SK-N-SH (cell line): Measurements from ENCODE around the gene HMMR. TPM values are rescaled to one million over a fixed set of nuclear protein-coding genes. Genes with fewer than 3 reads are reported as not detected.
A peak's percentile ranks its signal among the peaks of the same experiment; 100 is the strongest.

Experiments
- CTCF ChIA-PET: fragments of 300-600, 350-600 bp; formaldehyde crosslinking; extraction: SDS; loops from one replicate; lab custom pipeline; 2021; lab: Yijun Ruan, JAX
- POLR2A ChIA-PET: fragments of 350-600 bp; sonication (Branson Sonifier 250); formaldehyde crosslinking; extraction: SDS; loops from one replicate; lab custom pipeline; 2020; ENCODE audit warnings: antibody characterized with exemption, inconsistent platforms; lab: Yijun Ruan, JAX
- DNase-seq: peaks from one replicate; pipeline ENCODE4 v3.0.0; 2012
- H2AFZ ChIP-seq: fragments of 200-600 bp; sonication (generic); 2 replicates; pipeline ENCODE4 v1.8.1; 2016; ENCODE audit warnings: antibody characterized with exemption, mild to moderate bottlenecking, low read depth
- H3F3A ChIP-seq: fragments of 200-600 bp; sonication (generic); replicated peaks from 2 replicates; pipeline ENCODE3; 2016; ENCODE audit warnings: antibody characterized with exemption, mild to moderate bottlenecking; ENCODE audit not compliant: insufficient read depth
- H3K27ac ChIP-seq, 2 experiments: fragments of 200-500 bp in 1 of 2; fragments of 200-600 bp in 1 of 2; sonication (Bioruptor generic) in 1 of 2; sonication (generic), shearing (Covaris generic) in 1 of 2; 2 replicates each; pipeline versions ENCODE4 v1.5.1 to v1.6.1; 2014 to 2016; ENCODE audit warnings: low read depth in 2 of 2, inconsistent platforms in 1 of 2, low read length in 1 of 2, mild to moderate bottlenecking in 1 of 2, mixed read lengths in 1 of 2
- H3K27me3 ChIP-seq: fragments of 200-600 bp; sonication (generic), shearing (Covaris generic); 2 replicates; pipeline ENCODE4 v1.6.1; 2016; ENCODE audit warnings: mixed run types; ENCODE audit not compliant: insufficient read depth
- H3K36me3 ChIP-seq, 2 experiments: fragments of 200-500 bp in 1 of 2; fragments of 200-600 bp in 1 of 2; sonication (Bioruptor generic) in 1 of 2; sonication (generic) in 1 of 2; replicated peaks in 1 of 2; 2 replicates each; pipeline versions ENCODE3 to v1.5.1; 2014 to 2016; ENCODE audit warnings: low read length in 1 of 2, mild to moderate bottlenecking in 1 of 2; ENCODE audit not compliant: insufficient read depth in 2 of 2, control insufficient read depth in 1 of 2
- H3K4me1 ChIP-seq, 2 experiments: fragments of 200-500 bp in 1 of 2; fragments of 200-600 bp in 1 of 2; sonication (Bioruptor generic) in 1 of 2; sonication (generic), shearing (Covaris generic) in 1 of 2; 2 replicates each; pipeline versions ENCODE4 v1.5.1 to v1.6.1; 2014 to 2016; ENCODE audit warnings: low read depth in 1 of 2, low read length in 1 of 2, mixed run types in 1 of 2; ENCODE audit not compliant: insufficient read depth in 2 of 2, control insufficient read depth in 1 of 2
- H3K4me2 ChIP-seq: fragments of 200-600 bp; sonication (generic), shearing (Covaris generic); 2 replicates; pipeline ENCODE4 v1.6.1; 2017; ENCODE audit warnings: mixed run types
- H3K4me3 ChIP-seq, 2 experiments: fragments of 200-500 bp in 1 of 2; fragments of 200-600 bp in 1 of 2; sonication (Bioruptor generic) in 1 of 2; sonication (generic), shearing (Covaris generic) in 1 of 2; 2 replicates each; pipeline versions ENCODE4 v1.5.1 to v1.8.1; 2014 to 2016; ENCODE audit warnings: low read depth in 2 of 2, inconsistent platforms in 1 of 2, low read length in 1 of 2, mild to moderate bottlenecking in 1 of 2, mixed read lengths in 1 of 2, moderate library complexity in 1 of 2
- H3K79me2 ChIP-seq: fragments of 200-600 bp; sonication (generic); 2 replicates; pipeline ENCODE4 v1.8.1; 2017; ENCODE audit warnings: mild to moderate bottlenecking; ENCODE audit not compliant: insufficient read depth
- H3K9ac ChIP-seq: fragments of 200-600 bp; sonication (generic); 2 replicates; pipeline ENCODE4 v1.6.1; 2017; ENCODE audit warnings: mixed run types
- H3K9me2 ChIP-seq: fragments of 200-600 bp; sonication (generic); 2 replicates; pipeline ENCODE4 v1.6.1; 2017; ENCODE audit warnings: mixed run types
- H3K9me3 ChIP-seq: fragments of 200-600 bp; sonication (generic); 2 replicates; pipeline ENCODE4 v1.6.1; 2017; ENCODE audit warnings: mixed run types, mild to moderate bottlenecking, moderate library complexity
- H4K20me1 ChIP-seq: fragments of 200-600 bp; sonication (generic); 2 replicates; pipeline ENCODE4 v1.6.1; 2017; ENCODE audit warnings: mild to moderate bottlenecking, mixed run types; ENCODE audit not compliant: insufficient read depth
- CHD2 ChIP-seq: fragments of 150-350 bp; IDR thresholded peaks from 2 replicates; pipeline ENCODE4 v1.6.1; 2018; ENCODE audit warnings: low read length; ENCODE audit not compliant: partially characterized antibody
- EZH2phosphoT487 ChIP-seq: fragments of 200-600 bp; sonication (generic); IDR thresholded peaks from 2 replicates; pipeline ENCODE4 v1.6.1; 2017; ENCODE audit warnings: low read depth, mixed run types, mild to moderate bottlenecking, antibody characterized with exemption, moderate library complexity, borderline replicate concordance
- FOXJ3 ChIP-seq: sonication (generic); formaldehyde crosslinking; IDR thresholded peaks from 2 replicates; pipeline ENCODE4 v1.5.1; 2020; ENCODE audit warnings: mild to moderate bottlenecking, missing genetic modification reagents
- FOXM1 ChIP-seq: IDR thresholded peaks from 2 replicates; pipeline ENCODE4 v1.4.0; 2012; ENCODE audit warnings: low read depth, mild to moderate bottlenecking
- GABPA ChIP-seq: IDR thresholded peaks from 2 replicates; pipeline ENCODE4 v1.4.0; 2012; ENCODE audit warnings: low read depth, mild to moderate bottlenecking
- GATA2 ChIP-seq: sonication (generic); formaldehyde crosslinking; IDR thresholded peaks from 2 replicates; pipeline ENCODE4 v1.5.0; 2020; ENCODE audit warnings: mild to moderate bottlenecking, missing genetic modification reagents
- JUND ChIP-seq: IDR thresholded peaks from 2 replicates; pipeline ENCODE4 v1.4.0; 2012
- MEF2A ChIP-seq: IDR thresholded peaks from 2 replicates; pipeline ENCODE4 v1.4.0; 2012; ENCODE audit warnings: low read depth, borderline replicate concordance
- NFIC ChIP-seq: IDR thresholded peaks from 2 replicates; pipeline ENCODE4 v1.4.0; 2012; ENCODE audit warnings: borderline replicate concordance
- RCOR1 ChIP-seq: fragments of 150-350 bp; IDR thresholded peaks from 2 replicates; pipeline ENCODE4 v1.6.1; 2017; ENCODE audit warnings: antibody characterized with exemption, low read length
- RFX5 ChIP-seq: IDR thresholded peaks from 2 replicates; pipeline ENCODE4 v1.6.1; 2012; ENCODE audit warnings: mild to moderate bottlenecking, improper control_type of control experiment, low read length
- RXRA ChIP-seq: IDR thresholded peaks from 2 replicates; pipeline ENCODE4 v1.4.0; 2012; ENCODE audit warnings: low read depth, mild to moderate bottlenecking, borderline replicate concordance
- SIN3A ChIP-seq: IDR thresholded peaks from 2 replicates; pipeline ENCODE4 v1.6.1; 2012; ENCODE audit warnings: low read depth, mild to moderate bottlenecking, low read length, moderate library complexity, borderline replicate concordance
- SMC3 ChIP-seq: IDR thresholded peaks from 2 replicates; pipeline ENCODE4 v1.6.1; 2012; ENCODE audit warnings: low read depth, low read length, improper control_type of control experiment
- TEAD4 ChIP-seq: IDR thresholded peaks from 2 replicates; pipeline ENCODE4 v1.4.0; 2012; ENCODE audit warnings: mild to moderate bottlenecking, borderline replicate concordance; ENCODE audit not compliant: insufficient read depth
- WGBS: methylation state at CpG from one replicate; pipeline ENCODE4 v1.1.6; 2017; ENCODE audit warnings: low lambda C conversion rate; 5-methylcytosine and 5-hydroxymethylcytosine counted together
- polyA plus RNA-seq, 3 experiments: library from polyadenylated mRNA; depleted of rRNA; stranded (reverse); fragments of >200 nt; gene quantifications; 2 replicates each; pipeline ENCODE4 v1.2.3, GENCODE V29; 2012
- TF ChIP-seq, protein P1 (sequence below): IDR thresholded peaks from 2 replicates; pipeline ENCODE4; 2012
- TF ChIP-seq, protein P2 (sequence below): IDR thresholded peaks from 2 replicates; pipeline ENCODE4 v1.4.0; 2012; ENCODE audit warnings: low read depth, borderline replicate concordance
- TF ChIP-seq, protein P3 (sequence below): IDR thresholded peaks from 2 replicates; pipeline ENCODE4 v1.6.1; 2012; ENCODE audit warnings: mild to moderate bottlenecking, low read depth, low read length, moderate library complexity

Gene HMMR
- polyA plus RNA-seq, 1 of the 3 experiments (the other 2 are of a cell fraction): 7.7 TPM

DNA sequence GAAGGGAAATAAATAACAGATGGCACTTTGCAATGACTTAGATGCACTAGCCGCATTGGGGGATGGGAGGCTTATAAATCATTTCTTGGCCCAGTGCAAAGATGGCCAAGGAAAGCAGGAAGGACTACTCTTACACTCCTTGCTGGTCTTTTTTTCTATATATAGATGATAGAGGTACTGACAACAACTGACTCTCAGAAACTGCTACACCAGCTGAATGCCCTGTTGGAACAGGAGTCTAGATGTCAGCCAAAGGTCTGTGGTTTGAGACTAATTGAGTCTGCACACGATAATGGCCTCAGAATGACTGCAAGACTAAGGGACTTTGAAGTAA lies 21.4 kb upstream of the HMMR start:
- peaks cover 12 to 24% of the 10 kb centered on the region in 2 experiments; a peak in 3 of 4 replicates for H3K4me1 ChIP-seq
- no peak overlapping the region for H3K9ac ChIP-seq
- no peak for DNase-seq
- peak overlapping the region; percentile 91 for H3K4me2 ChIP-seq
- ChIA-PET POLR2A (interaction anchor here (0.7 to 1.7 kb wide), 2 partner anchors 21 to 30 kb away, joined by 3 to 4 read pairs; partner anchors contain the start of genes HMMR and NUDCD2), CTCF (interaction anchor here (5.8 kb wide), 1 partner anchor 31 kb away, joined by 21 read pairs; no protein-coding TSS in a partner anchor)
- peak overlapping the region in 1 of 2 experiments; percentile 1; a peak in 1 of 4 replicates for H3K27ac ChIP-seq
- no peaks in the 10 kb centered on the region for H3K9me3 ChIP-seq
- 61% methylated on average over 2 of the region's 2 CpGs for WGBS
- peak overlapping the region; percentile 15 to 91 for H3K4me3 ChIP-seq
- H3F3A ChIP-seq: peaks cover 9% of the 10 kb centered on the region
- H2AFZ ChIP-seq: no peak overlapping the region
- no peaks in the 10 kb centered on the region for H3K9me2 ChIP-seq
- TF ChIP-seq JUND: no peak
- TF ChIP-seq, all 33 proteins: peak for 0
- Histone ChIP-seq H3K79me2 (peaks cover 60% of the 10 kb centered on the region), H4K20me1 (peaks cover 37% of the 10 kb centered on the region), H3K27me3 (no peaks in the 10 kb centered on the region), H3K36me3 (peaks cover 45 to 48% of the 10 kb centered on the region in 2 experiments)

DNA sequence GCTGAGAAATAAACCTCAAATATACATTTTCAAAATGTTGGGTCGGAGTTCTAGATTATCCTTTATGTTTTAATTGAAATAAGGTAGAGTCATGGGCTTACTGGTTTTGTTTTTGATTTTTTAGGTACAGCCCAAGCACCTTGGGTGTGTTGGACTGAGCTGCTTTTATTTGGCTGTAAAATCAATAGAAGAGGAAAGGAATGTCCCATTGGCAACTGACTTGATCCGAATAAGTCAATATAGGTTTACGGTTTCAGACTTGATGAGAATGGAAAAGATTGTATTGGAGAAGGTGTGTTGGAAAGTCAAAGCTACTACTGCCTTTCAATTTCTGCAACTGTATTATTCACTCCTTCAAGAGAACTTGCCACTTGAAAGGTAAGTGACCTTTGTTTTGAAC lies 19.5 kb upstream of the HMMR start:
- Histone ChIP-seq H3K9me3 (no peaks in the 10 kb centered on the region), H3K4me1 (peaks cover 12 to 16% of the 10 kb centered on the region in 2 experiments; a peak in 3 of 4 replicates), H3K4me3 (no peak overlapping the region), H2AFZ (no peak overlapping the region), H3K27me3 (no peaks in the 10 kb centered on the region), H3K9me2 (no peaks in the 10 kb centered on the region), H3K79me2 (peaks cover 64% of the 10 kb centered on the region), H4K20me1 (peaks cover 37% of the 10 kb centered on the region), H3K27ac (no peak overlapping the region)
- no peak for DNase-seq
- POLR2A ChIA-PET: interaction anchor here (1.7 kb wide), 1 partner anchor 19 kb away, joined by 4 read pairs; the partner anchor contains the start of genes HMMR and NUDCD2
- TF ChIP-seq FOXJ3 (no peak), GABPA (no peak), RFX5 (no peak), EZH2phosphoT487 (no peak), SMC3 (no peak), GATA2 (CRISPR knock-in tag) (no peak), TEAD4 (no peak), MEF2A (no peak), SIN3A (no peak), FOXM1 (no peak), CHD2 (no peak), RCOR1 (no peak), NFIC (no peak), RXRA (no peak)
- TF ChIP-seq, protein P1, sequence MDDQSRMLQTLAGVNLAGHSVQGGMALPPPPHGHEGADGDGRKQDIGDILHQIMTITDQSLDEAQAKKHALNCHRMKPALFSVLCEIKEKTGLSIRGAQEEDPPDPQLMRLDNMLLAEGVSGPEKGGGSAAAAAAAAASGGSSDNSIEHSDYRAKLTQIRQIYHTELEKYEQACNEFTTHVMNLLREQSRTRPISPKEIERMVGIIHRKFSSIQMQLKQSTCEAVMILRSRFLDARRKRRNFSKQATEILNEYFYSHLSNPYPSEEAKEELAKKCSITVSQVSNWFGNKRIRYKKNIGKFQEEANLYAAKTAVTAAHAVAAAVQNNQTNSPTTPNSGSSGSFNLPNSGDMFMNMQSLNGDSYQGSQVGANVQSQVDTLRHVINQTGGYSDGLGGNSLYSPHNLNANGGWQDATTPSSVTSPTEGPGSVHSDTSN: no peak
- TF ChIP-seq, protein P2, sequence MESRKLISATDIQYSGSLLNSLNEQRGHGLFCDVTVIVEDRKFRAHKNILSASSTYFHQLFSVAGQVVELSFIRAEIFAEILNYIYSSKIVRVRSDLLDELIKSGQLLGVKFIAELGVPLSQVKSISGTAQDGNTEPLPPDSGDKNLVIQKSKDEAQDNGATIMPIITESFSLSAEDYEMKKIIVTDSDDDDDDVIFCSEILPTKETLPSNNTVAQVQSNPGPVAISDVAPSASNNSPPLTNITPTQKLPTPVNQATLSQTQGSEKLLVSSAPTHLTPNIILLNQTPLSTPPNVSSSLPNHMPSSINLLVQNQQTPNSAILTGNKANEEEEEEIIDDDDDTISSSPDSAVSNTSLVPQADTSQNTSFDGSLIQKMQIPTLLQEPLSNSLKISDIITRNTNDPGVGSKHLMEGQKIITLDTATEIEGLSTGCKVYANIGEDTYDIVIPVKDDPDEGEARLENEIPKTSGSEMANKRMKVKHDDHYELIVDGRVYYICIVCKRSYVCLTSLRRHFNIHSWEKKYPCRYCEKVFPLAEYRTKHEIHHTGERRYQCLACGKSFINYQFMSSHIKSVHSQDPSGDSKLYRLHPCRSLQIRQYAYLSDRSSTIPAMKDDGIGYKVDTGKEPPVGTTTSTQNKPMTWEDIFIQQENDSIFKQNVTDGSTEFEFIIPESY: no peak
- TF ChIP-seq, protein P3, sequence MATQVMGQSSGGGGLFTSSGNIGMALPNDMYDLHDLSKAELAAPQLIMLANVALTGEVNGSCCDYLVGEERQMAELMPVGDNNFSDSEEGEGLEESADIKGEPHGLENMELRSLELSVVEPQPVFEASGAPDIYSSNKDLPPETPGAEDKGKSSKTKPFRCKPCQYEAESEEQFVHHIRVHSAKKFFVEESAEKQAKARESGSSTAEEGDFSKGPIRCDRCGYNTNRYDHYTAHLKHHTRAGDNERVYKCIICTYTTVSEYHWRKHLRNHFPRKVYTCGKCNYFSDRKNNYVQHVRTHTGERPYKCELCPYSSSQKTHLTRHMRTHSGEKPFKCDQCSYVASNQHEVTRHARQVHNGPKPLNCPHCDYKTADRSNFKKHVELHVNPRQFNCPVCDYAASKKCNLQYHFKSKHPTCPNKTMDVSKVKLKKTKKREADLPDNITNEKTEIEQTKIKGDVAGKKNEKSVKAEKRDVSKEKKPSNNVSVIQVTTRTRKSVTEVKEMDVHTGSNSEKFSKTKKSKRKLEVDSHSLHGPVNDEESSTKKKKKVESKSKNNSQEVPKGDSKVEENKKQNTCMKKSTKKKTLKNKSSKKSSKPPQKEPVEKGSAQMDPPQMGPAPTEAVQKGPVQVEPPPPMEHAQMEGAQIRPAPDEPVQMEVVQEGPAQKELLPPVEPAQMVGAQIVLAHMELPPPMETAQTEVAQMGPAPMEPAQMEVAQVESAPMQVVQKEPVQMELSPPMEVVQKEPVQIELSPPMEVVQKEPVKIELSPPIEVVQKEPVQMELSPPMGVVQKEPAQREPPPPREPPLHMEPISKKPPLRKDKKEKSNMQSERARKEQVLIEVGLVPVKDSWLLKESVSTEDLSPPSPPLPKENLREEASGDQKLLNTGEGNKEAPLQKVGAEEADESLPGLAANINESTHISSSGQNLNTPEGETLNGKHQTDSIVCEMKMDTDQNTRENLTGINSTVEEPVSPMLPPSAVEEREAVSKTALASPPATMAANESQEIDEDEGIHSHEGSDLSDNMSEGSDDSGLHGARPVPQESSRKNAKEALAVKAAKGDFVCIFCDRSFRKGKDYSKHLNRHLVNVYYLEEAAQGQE: no peak
- TF ChIP-seq, all 33 proteins: peak for 0
- peak overlapping the region; percentile 49 for H3K4me2 ChIP-seq
- CTCF ChIA-PET: interaction anchor here (5.8 kb wide), 1 partner anchor 33 kb away, joined by 21 read pairs; no protein-coding TSS in a partner anchor
- H3K36me3 ChIP-seq: peaks cover 63 to 65% of the 10 kb centered on the region in 2 experiments
- peaks cover 9% of the 10 kb centered on the region for H3F3A ChIP-seq
- WGBS: 95% methylated on average over 3 of the region's 3 CpGs
- no peak overlapping the region for H3K9ac ChIP-seq
